Gastroesophageal sphincter (tissue), 4 donors: ENCODE results near the gene MOB3B. TPM values are rescaled to one million over a fixed set of nuclear protein-coding genes. Genes with fewer than 3 reads are reported as not detected.

ENCODE experiments used
- ATAC-seq: fragments of 150-250 bp; one replicate; pipeline ENCODE4 v1.9.1; 2016; ENCODE audit warnings: mild to moderate bottlenecking, moderate library complexity
- H3K27ac ChIP-seq, 4 donors: fragments of 200-600 bp; sonication (generic) in 3 of 4; 1 replicate in 3 of 4; 2 replicates in 1 of 4; pipeline ENCODE4 v1.5.1; 2016 to 2019
- H3K27me3 ChIP-seq: fragments of 200-600 bp; sonication (generic); one replicate; pipeline ENCODE4 v1.5.1; 2019
- H3K36me3 ChIP-seq, 2 donors: fragments of 200-600 bp; sonication (generic); one replicate each; pipeline ENCODE4 v1.5.1; 2019; ENCODE audit warnings: control low read depth in 1 of 2
- H3K4me1 ChIP-seq, 3 donors: fragments of 200-600 bp; sonication (generic); 1 replicate in 2 of 3; 2 replicates in 1 of 3; pipeline ENCODE4 v1.5.1; 2016 to 2019; ENCODE audit warnings: control low read depth in 2 of 3
- H3K4me3 ChIP-seq, 2 donors: fragments of 200-600 bp; sonication (generic); one replicate each; pipeline ENCODE4 v1.5.1; 2019; ENCODE audit warnings: mild to moderate bottlenecking in 1 of 2, moderate library complexity in 1 of 2
- H3K9me3 ChIP-seq, 3 donors: fragments of 200-600 bp; sonication (generic); one replicate each; pipeline ENCODE4 v1.5.1; 2017 to 2019; ENCODE audit warnings: control low read depth in 2 of 3
- EP300 ChIP-seq: sonication (generic); formaldehyde crosslinking; IDR thresholded peaks from one replicate; pipeline ENCODE4 v1.6.1; 2017; ENCODE audit warnings: antibody characterized with exemption, mild to moderate bottlenecking
- POLR2A ChIP-seq, 2 donors: fragments of 450-650 bp; IDR thresholded peaks; one replicate each; pipeline ENCODE4 v1.6.1; 2017; ENCODE audit warnings: antibody characterized with exemption in 2 of 2, mild to moderate bottlenecking in 2 of 2, moderate library complexity in 1 of 2
- POLR2AphosphoS5 ChIP-seq: sonication (generic); formaldehyde crosslinking; IDR thresholded peaks from one replicate; pipeline ENCODE4 v1.6.1; 2017; ENCODE audit warnings: antibody characterized with exemption
- WGBS, 2 donors: methylation state at CpG; one replicate each; pipeline ENCODE4 v1.1.5; 2018; ENCODE audit warnings: low coverage in 1 of 2; 5-methylcytosine and 5-hydroxymethylcytosine counted together
- total RNA-seq, 4 donors: library from RNA; depleted of rRNA; stranded (reverse); fragments of >200 nt; gene quantifications; one replicate each; pipeline ENCODE4 v1.1.0, GENCODE V29; 2016
- TF ChIP-seq, protein P1 (sequence below), 4 experiments: fragments of 200-600 bp in 2 of 4; fragments of 450-650 bp in 2 of 4; sonication (generic) in 1 of 4; IDR thresholded peaks; one replicate each; pipeline ENCODE4 v1.5.1; 2017 to 2019; ENCODE audit warnings: antibody characterized with exemption in 4 of 4, mild to moderate bottlenecking in 2 of 4, moderate library complexity in 2 of 4

The MOB3B gene
- total RNA-seq, 4 donors from 2014 or later: 10.2 to 12.4 (median 11.6) TPM

DNA sequence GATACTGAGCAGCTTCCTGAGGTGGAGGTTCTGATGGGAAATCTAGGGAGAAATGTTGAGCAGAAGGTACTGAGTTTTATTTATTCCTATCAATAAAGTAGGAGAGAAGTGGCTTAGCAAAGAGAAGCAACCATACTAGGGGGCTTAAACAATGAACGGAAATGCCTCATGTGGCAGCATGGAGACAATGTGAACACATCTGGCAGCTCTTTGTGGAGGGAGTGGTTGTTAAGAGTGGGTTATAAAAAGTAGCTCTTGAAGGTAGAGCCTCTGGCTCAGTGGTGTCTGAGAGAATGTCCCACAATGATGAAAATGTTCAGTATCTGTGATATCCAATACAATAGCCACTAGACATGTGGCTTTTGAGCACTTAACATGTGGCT is 179.9 kb downstream of the MOB3B start:
- Histone ChIP-seq H3K4me3 (no peak overlapping the region), H3K9me3 (no peaks in the 10 kb centered on the region), H3K27me3 (no peaks in the 10 kb centered on the region), H3K36me3 (no peaks in the 10 kb centered on the region), H3K4me1 (peaks cover 0 to 51% (median 8%) of the 10 kb centered on the region in 3 donors), H3K27ac (no peak overlapping the region)
- TF ChIP-seq POLR2AphosphoS5 (no peak), POLR2A (IDR thresholded peaks at IDR 0.05) (no peak), EP300 (no peak)
- TF ChIP-seq, protein P1, sequence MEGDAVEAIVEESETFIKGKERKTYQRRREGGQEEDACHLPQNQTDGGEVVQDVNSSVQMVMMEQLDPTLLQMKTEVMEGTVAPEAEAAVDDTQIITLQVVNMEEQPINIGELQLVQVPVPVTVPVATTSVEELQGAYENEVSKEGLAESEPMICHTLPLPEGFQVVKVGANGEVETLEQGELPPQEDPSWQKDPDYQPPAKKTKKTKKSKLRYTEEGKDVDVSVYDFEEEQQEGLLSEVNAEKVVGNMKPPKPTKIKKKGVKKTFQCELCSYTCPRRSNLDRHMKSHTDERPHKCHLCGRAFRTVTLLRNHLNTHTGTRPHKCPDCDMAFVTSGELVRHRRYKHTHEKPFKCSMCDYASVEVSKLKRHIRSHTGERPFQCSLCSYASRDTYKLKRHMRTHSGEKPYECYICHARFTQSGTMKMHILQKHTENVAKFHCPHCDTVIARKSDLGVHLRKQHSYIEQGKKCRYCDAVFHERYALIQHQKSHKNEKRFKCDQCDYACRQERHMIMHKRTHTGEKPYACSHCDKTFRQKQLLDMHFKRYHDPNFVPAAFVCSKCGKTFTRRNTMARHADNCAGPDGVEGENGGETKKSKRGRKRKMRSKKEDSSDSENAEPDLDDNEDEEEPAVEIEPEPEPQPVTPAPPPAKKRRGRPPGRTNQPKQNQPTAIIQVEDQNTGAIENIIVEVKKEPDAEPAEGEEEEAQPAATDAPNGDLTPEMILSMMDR (IDR thresholded peaks at IDR 0.05): no peak
- no peak for ATAC-seq
- WGBS, 2 donors: 33 to 73% methylated on average over 1 of the region's 1 CpG

DNA sequence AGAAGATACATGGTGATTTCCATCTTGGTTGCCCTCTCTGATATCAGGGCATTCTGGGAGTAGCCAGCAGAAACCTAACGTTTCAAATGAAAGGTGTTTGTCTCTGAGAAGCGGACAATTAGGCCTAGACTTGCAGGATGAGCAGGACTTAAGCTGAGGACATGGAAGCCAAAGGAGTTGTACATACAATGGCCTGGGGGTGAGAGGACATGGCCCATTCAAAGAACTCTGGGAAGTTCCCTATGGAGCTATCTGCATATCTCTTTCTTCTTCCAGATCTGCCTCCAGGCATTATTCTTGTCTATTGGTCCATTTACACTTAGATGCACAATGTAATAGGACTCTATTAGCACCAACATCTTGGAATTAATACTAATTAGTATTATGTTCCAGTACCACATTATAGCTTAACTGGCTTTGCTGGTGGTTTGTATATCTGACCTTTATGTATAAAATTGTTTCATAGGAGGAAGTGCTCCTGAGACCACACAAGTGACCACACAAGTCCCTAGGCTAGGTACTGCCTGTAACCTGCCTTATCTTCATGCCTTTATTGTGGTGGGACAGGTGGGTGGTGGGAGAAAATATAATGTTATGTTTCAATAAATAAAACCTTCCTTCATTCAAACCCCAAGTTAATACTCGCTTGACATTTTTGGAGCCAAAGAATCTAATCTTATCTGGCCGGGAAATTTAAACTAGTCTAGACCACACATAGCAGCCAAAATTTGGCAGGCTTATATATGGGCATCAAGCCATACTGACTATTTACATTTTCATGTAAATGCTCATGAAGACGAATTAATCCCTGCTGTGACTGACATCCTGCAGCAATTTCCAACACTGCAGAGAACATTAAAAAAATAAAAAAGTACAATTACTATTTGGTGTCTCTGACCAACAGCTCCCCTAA is 180.6 kb downstream of the MOB3B start:
- Histone ChIP-seq H3K27ac (no peak overlapping the region), H3K4me3 (no peak overlapping the region), H3K9me3 (no peaks in the 10 kb centered on the region), H3K36me3 (no peaks in the 10 kb centered on the region), H3K27me3 (no peaks in the 10 kb centered on the region), H3K4me1 (peaks cover 0 to 47% (median 8%) of the 10 kb centered on the region in 3 donors)
- ATAC-seq: no peak
- 49 to 91% methylated on average over 2 to 5 of the region's 5 CpGs for WGBS, 2 donors
- TF ChIP-seq EP300: no peak
- TF ChIP-seq, protein P1 (IDR thresholded peaks at IDR 0.05): no peak
- no peak for TF ChIP-seq POLR2A (IDR thresholded peaks at IDR 0.05)
- no peak for TF ChIP-seq POLR2AphosphoS5

DNA sequence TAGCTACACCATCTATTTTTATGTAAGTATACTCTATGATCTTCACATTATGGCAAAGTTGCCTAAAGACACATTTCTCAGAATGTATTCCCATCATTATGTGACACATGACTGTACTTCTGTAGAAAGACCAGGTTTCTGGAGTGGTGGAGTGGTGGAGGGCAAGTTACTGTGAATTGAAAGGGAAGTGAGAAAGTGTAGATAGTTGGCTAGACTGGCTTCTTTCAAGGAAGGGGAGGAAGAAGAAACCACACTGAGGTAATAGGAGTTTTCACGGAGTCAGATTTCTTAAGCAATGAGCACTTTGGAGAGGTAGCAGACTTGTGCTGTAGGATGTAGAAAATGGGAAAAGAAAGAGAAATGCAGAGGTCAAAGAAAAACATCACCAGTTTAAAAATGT is 181.7 kb downstream of the MOB3B start:
- Histone ChIP-seq H3K27me3 (no peaks in the 10 kb centered on the region), H3K36me3 (no peaks in the 10 kb centered on the region), H3K4me1 (peaks cover 0 to 36% (median 5%) of the 10 kb centered on the region in 3 donors), H3K27ac (no peak overlapping the region), H3K4me3 (no peak overlapping the region), H3K9me3 (no peaks in the 10 kb centered on the region)
- WGBS, 2 donors: 76 to 100% methylated on average over 1 of the region's 1 CpG
- ATAC-seq: no peak
- TF ChIP-seq POLR2AphosphoS5 (no peak), EP300 (no peak), POLR2A (IDR thresholded peaks at IDR 0.05) (no peak)
- TF ChIP-seq, protein P1 (IDR thresholded peaks at IDR 0.05): no peak

DNA sequence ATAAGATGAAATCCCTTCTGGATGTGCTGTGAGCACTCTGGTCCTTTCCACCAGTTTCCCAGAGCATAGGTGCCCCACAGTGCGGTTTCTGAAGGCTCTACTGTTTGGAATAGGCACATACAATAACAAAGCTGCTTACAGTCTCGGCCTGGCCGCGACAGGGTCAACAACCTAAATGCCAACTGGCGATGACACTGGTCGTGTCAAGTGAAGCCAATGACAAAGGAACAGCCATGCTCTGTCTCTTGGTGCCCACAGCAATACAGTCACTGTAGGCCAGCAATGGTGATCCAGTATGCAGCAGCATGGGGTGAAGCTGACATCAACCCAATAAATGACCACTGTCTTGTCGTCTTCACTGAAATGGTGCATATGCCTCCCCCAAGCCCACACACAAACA is 184.8 kb downstream of the MOB3B start:
- no peak for ATAC-seq
- no peak overlapping the region for H3K27ac ChIP-seq
- no peaks in the 10 kb centered on the region for H3K9me3 ChIP-seq
- 96 to 100% methylated on average over 1 to 5 of the region's 7 CpGs for WGBS, 2 donors
- no peaks in the 10 kb centered on the region for H3K36me3 ChIP-seq
- peaks cover 0 to 40% (median 16%) of the 10 kb centered on the region in 3 donors for H3K4me1 ChIP-seq
- no peak overlapping the region for H3K4me3 ChIP-seq
- TF ChIP-seq POLR2AphosphoS5 (no peak), POLR2A (IDR thresholded peaks at IDR 0.05) (no peak), EP300 (no peak)
- TF ChIP-seq, protein P1 (IDR thresholded peaks at IDR 0.05): no peak
- no peaks in the 10 kb centered on the region for H3K27me3 ChIP-seq
